Smooth muscle cell (in vitro differentiated cells): ENCODE measurements around the gene HS1BP3. TPM values are rescaled to one million over a fixed set of nuclear protein-coding genes. Genes with fewer than 3 reads are reported as not detected.

Experiments used
- DNase-seq: peaks from one replicate; lab custom pipeline; 2025; ENCODE audit not compliant: unreplicated experiment; lab: John Stamatoyannopoulos, UW
- H2AFZ ChIP-seq: fragments of 200-600 bp; sonication (generic); 2 replicates; pipeline ENCODE4 v1.6.0; 2016; ENCODE audit warnings: antibody characterized with exemption, low read depth, mild to moderate bottlenecking
- H3F3A ChIP-seq: fragments of 200-600 bp; sonication (generic); 2 replicates; pipeline ENCODE4 v1.6.0; 2017; ENCODE audit warnings: antibody characterized with exemption, low read depth
- H3K27ac ChIP-seq: fragments of 200-600 bp; sonication (generic); 2 replicates; pipeline ENCODE4 v1.5.1; 2016; ENCODE audit warnings: low read depth, mild to moderate bottlenecking
- H3K27me3 ChIP-seq: fragments of 200-600 bp; sonication (generic); 2 replicates; pipeline ENCODE4 v1.6.1; 2016; ENCODE audit warnings: low read depth, mild to moderate bottlenecking
- H3K36me3 ChIP-seq: fragments of 200-600 bp; sonication (generic); 2 replicates; pipeline ENCODE4 v1.5.1; 2016; ENCODE audit warnings: low read depth
- H3K4me1 ChIP-seq: fragments of 200-600 bp; sonication (generic); 2 replicates; pipeline ENCODE4 v1.5.1; 2016; ENCODE audit warnings: low read depth
- H3K4me2 ChIP-seq: fragments of 200-600 bp; sonication (generic); 2 replicates; pipeline ENCODE4 v1.6.0; 2016; ENCODE audit warnings: mild to moderate bottlenecking
- H3K4me3 ChIP-seq: fragments of 200-600 bp; sonication (generic); 2 replicates; pipeline ENCODE4 v1.5.1; 2016; ENCODE audit warnings: mild to moderate bottlenecking
- H3K79me2 ChIP-seq: fragments of 200-600 bp; sonication (generic); 2 replicates; pipeline ENCODE4 v1.6.0; 2016; ENCODE audit warnings: low read depth, mild to moderate bottlenecking
- H3K9ac ChIP-seq: fragments of 200-600 bp; sonication (generic); 2 replicates; pipeline ENCODE4 v1.6.0; 2016; ENCODE audit warnings: low read depth
- H3K9me3 ChIP-seq: fragments of 200-600 bp; sonication (generic); replicated peaks from 2 replicates; pipeline ENCODE4 v1.5.1; 2016; ENCODE audit warnings: low read depth
- H4K20me1 ChIP-seq: fragments of 200-600 bp; sonication (generic); 2 replicates; pipeline ENCODE4 v1.6.0; 2016; ENCODE audit warnings: low read depth
- CTCF ChIP-seq: fragments of 200-600 bp; sonication (generic); IDR thresholded peaks from 2 replicates; pipeline ENCODE4 v1.5.1; 2017; ENCODE audit warnings: borderline replicate concordance, mild to moderate bottlenecking, antibody characterized with exemption; ENCODE audit not compliant: insufficient read depth, poor library complexity, severe bottlenecking
- WGBS: methylation state at CpG from one replicate; pipeline ENCODE4 v1.1.7; 2016; ENCODE audit warnings: low lambda C conversion rate; 5-methylcytosine and 5-hydroxymethylcytosine counted together
- polyA plus RNA-seq: library from polyadenylated mRNA; unstranded; fragments of >200 nt; fragmentation: Nextera tagmentation; extraction: Ambion mirVana; gene quantifications from 2 replicates; pipeline ENCODE4 v1.2.1, GENCODE V29; 2016
- total RNA-seq: library from RNA; depleted of rRNA; stranded (reverse); fragments of >200 nt; gene quantifications from 2 replicates; pipeline ENCODE4 v1.2.3, GENCODE V29; 2014

HS1BP3 gene
- total and polyA plus RNA-seq, 2 experiments from 2014 or later, result 9.3 to 20.4 TPM

- Histone ChIP-seq H3K4me3 (no peak overlapping the region), H2AFZ (no peak overlapping the region), H3K4me2 (no peak overlapping the region), H3K36me3 (no peaks in the 10 kb centered on the region), H4K20me1 (no peaks in the 10 kb centered on the region), H3K9me3 (no peaks in the 10 kb centered on the region), H3K27ac (no peak overlapping the region), H3F3A (no peaks in the 10 kb centered on the region), H3K79me2 (no peaks in the 10 kb centered on the region), H3K27me3 (no peaks in the 10 kb centered on the region), H3K9ac (no peak overlapping the region), H3K4me1 (no peaks in the 10 kb centered on the region)
- DNase-seq, result no peak
- no peak for TF ChIP-seq CTCF
- 80% methylated on average over 11 of the region's 11 CpGs for WGBS
Measured at GRCh38 chr2:20689428-20690264, 38.7 kb upstream of the HS1BP3 start.

GRCh38 chr2:20687260-20687832 is 36.4 kb upstream of the HS1BP3 start:
- no peaks in the 10 kb centered on the region for H3K36me3 ChIP-seq
- no peaks in the 10 kb centered on the region for H3K4me1 ChIP-seq
- H3F3A ChIP-seq, result no peaks in the 10 kb centered on the region
- no peaks in the 10 kb centered on the region for H3K27me3 ChIP-seq
- no peak overlapping the region for H3K27ac ChIP-seq
- 99% methylated on average over 4 of the region's 4 CpGs for WGBS
- no peak for TF ChIP-seq CTCF
- no peak overlapping the region for H2AFZ ChIP-seq
- H3K4me3 ChIP-seq, result no peak overlapping the region
- no peaks in the 10 kb centered on the region for H4K20me1 ChIP-seq
- H3K4me2 ChIP-seq, result no peak overlapping the region
- H3K79me2 ChIP-seq, result no peaks in the 10 kb centered on the region
- no peak for DNase-seq
- no peak overlapping the region for H3K9ac ChIP-seq
- no peaks in the 10 kb centered on the region for H3K9me3 ChIP-seq

GRCh38 chr2:20684581-20685063 is 33.7 kb upstream of the HS1BP3 start:
- Histone ChIP-seq H3K9ac (no peak overlapping the region), H4K20me1 (no peaks in the 10 kb centered on the region), H3K4me2 (no peak overlapping the region), H3K4me1 (no peaks in the 10 kb centered on the region), H2AFZ (no peak overlapping the region), H3K9me3 (no peaks in the 10 kb centered on the region), H3K27me3 (no peaks in the 10 kb centered on the region), H3K27ac (no peak overlapping the region), H3K36me3 (no peaks in the 10 kb centered on the region), H3K79me2 (no peaks in the 10 kb centered on the region), H3F3A (no peaks in the 10 kb centered on the region), H3K4me3 (no peak overlapping the region)
- no peak for TF ChIP-seq CTCF
- 96% methylated on average over 6 of the region's 6 CpGs for WGBS
- no peak for DNase-seq
